OCI-LY7 (cell line): ENCODE data around the gene UBTD1. TPM values are rescaled to one million over a fixed set of nuclear protein-coding genes. Genes with fewer than 3 reads are reported as not detected.

Experiments used
- BruUV-seq: library from RNA; stranded (reverse); fragments of 400-500 nt; replicated peaks from 2 replicates; lab custom pipeline; 2021; lab: Mats Ljungman, UMichigan
- CTCF ChIA-PET: fragments of 300-600 bp; sonication (Branson Sonifier 250); formaldehyde crosslinking; loops from one replicate; lab custom pipeline; 2022; ENCODE audit warnings: antibody characterized with exemption; ENCODE audit not compliant: unreplicated experiment; lab: Charles Lee
- POLR2A ChIA-PET: fragments of 300-600 bp; sonication (Branson Sonifier 250); formaldehyde crosslinking; loops from one replicate; lab custom pipeline; 2022; ENCODE audit warnings: antibody characterized with exemption; lab: Charles Lee
- DNase-seq: peaks from one replicate; pipeline ENCODE4 v3.0.0-alpha.2; 2015; ENCODE audit warnings: low spot score
- H2AFZ ChIP-seq: fragments of 200-600 bp; sonication (generic), shearing (Covaris generic); 2 replicates; pipeline ENCODE4 v1.6.1; 2014; ENCODE audit warnings: mild to moderate bottlenecking, antibody characterized with exemption, low read length, moderate library complexity
- H3K27ac ChIP-seq: fragments of 200-600 bp; sonication (generic); 2 replicates; pipeline ENCODE4 v1.5.1; 2014; ENCODE audit warnings: mixed run types, low read depth, mild to moderate bottlenecking, moderate library complexity, low read length, inconsistent platforms; ENCODE audit not compliant: poor library complexity, severe bottlenecking
- H3K36me3 ChIP-seq: fragments of 200-600 bp; sonication (generic); 2 replicates; pipeline ENCODE4 v1.6.1; 2014; ENCODE audit warnings: mild to moderate bottlenecking, antibody characterized with exemption, low read length, moderate library complexity, mixed read lengths; ENCODE audit not compliant: insufficient read depth
- H3K4me1 ChIP-seq: fragments of 200-600 bp; sonication (generic); 2 replicates; pipeline ENCODE4 v1.5.1; 2014; ENCODE audit warnings: mild to moderate bottlenecking, low read length; ENCODE audit not compliant: insufficient read depth, poor library complexity, severe bottlenecking
- H3K4me2 ChIP-seq: fragments of 200-600 bp; sonication (generic); 2 replicates; pipeline ENCODE4 v1.6.1; 2014; ENCODE audit warnings: mild to moderate bottlenecking, low read length
- H3K4me3 ChIP-seq: fragments of 200-600 bp; sonication (generic); 2 replicates; pipeline ENCODE4 v1.5.1; 2014; ENCODE audit warnings: mild to moderate bottlenecking, low read depth, low read length; ENCODE audit not compliant: poor library complexity, severe bottlenecking
- H3K79me2 ChIP-seq: fragments of 200-600 bp; sonication (generic); 2 replicates; pipeline ENCODE4 v1.6.1; 2016; ENCODE audit warnings: low read depth, mild to moderate bottlenecking, low read length, moderate library complexity, mixed read lengths; ENCODE audit not compliant: insufficient read depth
- H3K9me2 ChIP-seq: fragments of 200-600 bp; sonication (generic); 2 replicates; pipeline ENCODE4 v1.6.1; 2016; ENCODE audit warnings: mild to moderate bottlenecking, low read length, mixed read lengths; ENCODE audit not compliant: insufficient read depth
- H3K9me3 ChIP-seq: fragments of 200-600 bp; sonication (generic); 2 replicates; pipeline ENCODE4 v1.6.1; 2014; ENCODE audit warnings: mild to moderate bottlenecking, mixed run types, low read length, mixed read lengths
- H4K20me1 ChIP-seq: fragments of 200-600 bp; sonication (generic); 2 replicates; pipeline ENCODE4 v1.6.1; 2014; ENCODE audit warnings: mild to moderate bottlenecking, antibody characterized with exemption, low read length, moderate library complexity, mixed read lengths; ENCODE audit not compliant: insufficient read depth
- EZH2phosphoT487 ChIP-seq: fragments of 200-600 bp; sonication (generic); IDR thresholded peaks from 2 replicates; pipeline ENCODE4 v1.6.1; 2018; ENCODE audit warnings: low read depth, borderline replicate concordance, mild to moderate bottlenecking, mixed run types, antibody characterized with exemption, low read length, moderate library complexity, mixed read lengths
- intact Hi-C: fragments of 100-400 bp; cut with micrococcal nuclease; formaldehyde crosslinking; loops from one replicate; pipeline ENCODE4 v1.10.0; 2022; ENCODE audit not compliant: unreplicated experiment
- total RNA-seq, 2 experiments: library from RNA; depleted of rRNA in 1 of 2; stranded (reverse); fragments of >200 nt in 1 of 2; shearing (Covaris generic) in 1 of 2; gene quantifications; 2 replicates each; pipeline ENCODE4 v1.2.3, GENCODE V29; 2014 to 2022
- TF ChIP-seq, protein P1 (sequence below): fragments of 200-600 bp; sonication (generic); conservative IDR thresholded peaks from 2 replicates; pipeline ENCODE4 v1.5.1; 2014; ENCODE audit warnings: mild to moderate bottlenecking, antibody characterized with exemption, low read length, moderate library complexity, mixed read lengths

UBTD1 gene
- total RNA-seq, 2 experiments from 2014 or later: 1.4 to 2.2 TPM

DNA sequence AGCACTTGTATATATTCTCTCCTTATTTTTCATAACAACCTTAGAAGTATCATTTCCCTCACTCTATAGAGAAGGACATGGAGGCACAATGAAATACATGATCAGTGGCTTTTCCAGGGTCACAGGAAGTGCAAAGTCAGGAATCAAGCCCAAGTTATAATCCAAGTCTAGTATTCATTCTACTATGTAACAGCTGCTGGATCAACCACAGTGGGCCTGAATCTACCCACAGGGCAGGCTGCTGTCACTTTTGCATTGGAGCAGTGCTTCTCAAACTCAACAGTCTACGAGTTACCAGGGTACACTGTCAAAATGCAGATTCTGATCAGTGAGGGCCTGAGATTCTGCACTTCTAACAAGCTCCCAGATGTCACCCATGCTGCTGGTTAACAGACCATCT lies 34.5 kb upstream of the UBTD1 start:
- H3K27ac ChIP-seq: no peak overlapping the region
- H3K36me3 ChIP-seq: peaks cover 98% of the 10 kb centered on the region
- CTCF ChIA-PET: no interaction called here
- H3K79me2 ChIP-seq: no peaks in the 10 kb centered on the region
- intact Hi-C loops: loop anchor here (5.0 kb wide), 1 partner anchor 33 kb away; the partner anchor contains the start of genes MMS19 and UBTD1
- no peak overlapping the region for H2AFZ ChIP-seq
- H3K4me3 ChIP-seq: no peak overlapping the region
- no peak overlapping the region for H3K4me2 ChIP-seq
- peaks cover 10% of the 10 kb centered on the region for H3K4me1 ChIP-seq
- no peak for DNase-seq
- BruUV-seq: no TSS peak
- H3K9me3 ChIP-seq: no peaks in the 10 kb centered on the region
- no peak for TF ChIP-seq EZH2phosphoT487
- TF ChIP-seq, protein P1, sequence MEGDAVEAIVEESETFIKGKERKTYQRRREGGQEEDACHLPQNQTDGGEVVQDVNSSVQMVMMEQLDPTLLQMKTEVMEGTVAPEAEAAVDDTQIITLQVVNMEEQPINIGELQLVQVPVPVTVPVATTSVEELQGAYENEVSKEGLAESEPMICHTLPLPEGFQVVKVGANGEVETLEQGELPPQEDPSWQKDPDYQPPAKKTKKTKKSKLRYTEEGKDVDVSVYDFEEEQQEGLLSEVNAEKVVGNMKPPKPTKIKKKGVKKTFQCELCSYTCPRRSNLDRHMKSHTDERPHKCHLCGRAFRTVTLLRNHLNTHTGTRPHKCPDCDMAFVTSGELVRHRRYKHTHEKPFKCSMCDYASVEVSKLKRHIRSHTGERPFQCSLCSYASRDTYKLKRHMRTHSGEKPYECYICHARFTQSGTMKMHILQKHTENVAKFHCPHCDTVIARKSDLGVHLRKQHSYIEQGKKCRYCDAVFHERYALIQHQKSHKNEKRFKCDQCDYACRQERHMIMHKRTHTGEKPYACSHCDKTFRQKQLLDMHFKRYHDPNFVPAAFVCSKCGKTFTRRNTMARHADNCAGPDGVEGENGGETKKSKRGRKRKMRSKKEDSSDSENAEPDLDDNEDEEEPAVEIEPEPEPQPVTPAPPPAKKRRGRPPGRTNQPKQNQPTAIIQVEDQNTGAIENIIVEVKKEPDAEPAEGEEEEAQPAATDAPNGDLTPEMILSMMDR: no peak
- POLR2A ChIA-PET: no interaction called here
- no peaks in the 10 kb centered on the region for H3K9me2 ChIP-seq
- no peaks in the 10 kb centered on the region for H4K20me1 ChIP-seq

GRCh38 chr10:97465982-97466381 lies 32.7 kb upstream of the UBTD1 start:
- no peaks in the 10 kb centered on the region for H4K20me1 ChIP-seq
- DNase-seq: no peak
- no peak overlapping the region for H3K4me2 ChIP-seq
- BruUV-seq: no TSS peak
- ChIA-PET POLR2A (interaction anchor here (0.6 kb wide), 1 partner anchor 44 kb away, joined by 6 read pairs; no protein-coding TSS in a partner anchor), CTCF (interaction anchor here (0.8 kb wide), 1 partner anchor 187 kb away, joined by 3 read pairs; no protein-coding TSS in a partner anchor)
- no peak overlapping the region for H2AFZ ChIP-seq
- peaks cover 98% of the 10 kb centered on the region for H3K36me3 ChIP-seq
- H3K9me2 ChIP-seq: no peaks in the 10 kb centered on the region
- intact Hi-C loops: no loop called here
- TF ChIP-seq EZH2phosphoT487: no peak
- TF ChIP-seq, protein P1: no peak
- no peaks in the 10 kb centered on the region for H3K79me2 ChIP-seq
- peaks cover 10% of the 10 kb centered on the region for H3K4me1 ChIP-seq
- no peak overlapping the region for H3K27ac ChIP-seq
- H3K4me3 ChIP-seq: no peak overlapping the region
- no peaks in the 10 kb centered on the region for H3K9me3 ChIP-seq

- POLR2A ChIA-PET: no interaction called here
- no peak overlapping the region for H3K4me2 ChIP-seq
Observed at GRCh38 chr10:97466755-97467154, 32.0 kb upstream of the UBTD1 start.

More at GRCh38 chr10:97466755-97467154, 32.0 kb upstream of the UBTD1 start:
- intact Hi-C loops: no loop called here
- no peak for DNase-seq
- H3K4me3 ChIP-seq: no peak overlapping the region
- H3K9me2 ChIP-seq: no peaks in the 10 kb centered on the region
- H3K36me3 ChIP-seq: peaks cover 98% of the 10 kb centered on the region
- no peaks in the 10 kb centered on the region for H3K79me2 ChIP-seq
- BruUV-seq: no TSS peak
- H3K9me3 ChIP-seq: no peaks in the 10 kb centered on the region
- CTCF ChIA-PET: interaction anchor here (0.8 kb wide), 1 partner anchor 188 kb away, joined by 3 read pairs; no protein-coding TSS in a partner anchor
- TF ChIP-seq EZH2phosphoT487: no peak
- TF ChIP-seq, protein P1: no peak
- peaks cover 10% of the 10 kb centered on the region for H3K4me1 ChIP-seq
- H3K27ac ChIP-seq: no peak overlapping the region
- no peaks in the 10 kb centered on the region for H4K20me1 ChIP-seq
- no peak overlapping the region for H2AFZ ChIP-seq
